Upper lobe of right lung (tissue), 1 donor: Measurements from ENCODE around the gene ESM1. TPM values are rescaled to one million over a fixed set of nuclear protein-coding genes. Genes with fewer than 3 reads are reported as not detected.

Experiments
- ATAC-seq: fragments of 200-7000 bp; cut with Tn5 transposase; one replicate; pipeline ENCODE4 v1.9.1; 2020; ENCODE audit warnings: mild to moderate bottlenecking, moderate library complexity
- DNase-seq: peaks from one replicate; pipeline ENCODE4 v3.0.0-alpha.2; 2020
- H3K27ac ChIP-seq: fragments of 200-600 bp; one replicate; pipeline ENCODE4 v1.8.0; 2022
- H3K27me3 ChIP-seq: fragments of 200-600 bp; one replicate; pipeline ENCODE4 v1.8.0; 2022; ENCODE audit warnings: mild to moderate bottlenecking
- H3K36me3 ChIP-seq: fragments of 200-600 bp; one replicate; pipeline ENCODE4 v1.8.0; 2022
- H3K4me1 ChIP-seq: fragments of 200-600 bp; one replicate; pipeline ENCODE4 v1.8.0; 2022
- H3K4me3 ChIP-seq: fragments of 200-600 bp; one replicate; pipeline ENCODE4 v1.8.0; 2022; ENCODE audit warnings: mild to moderate bottlenecking
- H3K9me3 ChIP-seq: fragments of 200-600 bp; one replicate; pipeline ENCODE4 v1.8.0; 2022
- CTCF ChIP-seq: fragments of 200-600 bp; IDR thresholded peaks from one replicate; pipeline ENCODE4 v1.8.0; 2022; ENCODE audit warnings: antibody characterized with exemption
- intact Hi-C: fragments of 100-400 bp; cut with DNase I; formaldehyde crosslinking; loops from one replicate; pipeline ENCODE4 v1.11.0; 2022
- total RNA-seq: library from RNA; stranded (reverse); fragmentation: NEBNext Ultra II Directional; extraction: Animal tissue kit (Norgen Biotek cat#: 25700); gene quantifications from one replicate; pipeline ENCODE4 v1.2.1, GENCODE V29; 2021
- donor health status: DM: no; HTN: yes; CAD: no; lungs with severe emphysema.

ESM1 gene
- total RNA-seq, 1 donor from 2014 or later, result 2.7 TPM

GRCh38 chr5:54993318-54993717, 7.9 kb upstream of the ESM1 start:
- TF ChIP-seq CTCF, result no peak
- ATAC-seq, result peak; percentile 47
- intact Hi-C loops, result no loop called here

GRCh38 chr5:54991416-54991815, 6.0 kb upstream of the ESM1 start:
- Histone ChIP-seq H3K27ac (no peak overlapping the region), H3K4me3 (no peak overlapping the region), H3K9me3 (no peaks in the 10 kb centered on the region), H3K27me3 (no peaks in the 10 kb centered on the region), H3K4me1 (no peaks in the 10 kb centered on the region), H3K36me3 (no peaks in the 10 kb centered on the region)
- DNase-seq (no peak), ATAC-seq (no peak)
- intact Hi-C loops, result no loop called here
- TF ChIP-seq CTCF, result no peak

More at GRCh38 chr5:54993318-54993717, 7.9 kb upstream of the ESM1 start:
- no peaks in the 10 kb centered on the region for H3K4me1 ChIP-seq
- no peaks in the 10 kb centered on the region for H3K27me3 ChIP-seq
- no peaks in the 10 kb centered on the region for H3K9me3 ChIP-seq
- H3K36me3 ChIP-seq, result no peaks in the 10 kb centered on the region
- DNase-seq, result no peak
- H3K27ac ChIP-seq, result no peak overlapping the region
- H3K4me3 ChIP-seq, result no peak overlapping the region

- no peak overlapping the region for H3K4me3 ChIP-seq
- DNase-seq, result no peak
- no peaks in the 10 kb centered on the region for H3K4me1 ChIP-seq
- ATAC-seq, result no peak
- no peaks in the 10 kb centered on the region for H3K27me3 ChIP-seq
- H3K27ac ChIP-seq, result no peak overlapping the region
- no peaks in the 10 kb centered on the region for H3K9me3 ChIP-seq
- no peak for TF ChIP-seq CTCF
- H3K36me3 ChIP-seq, result no peaks in the 10 kb centered on the region
- intact Hi-C loops, result no loop called here
These were observed 5.5 kb upstream of the ESM1 start for GRCh38 chr5:54990841-54991258.

DNA sequence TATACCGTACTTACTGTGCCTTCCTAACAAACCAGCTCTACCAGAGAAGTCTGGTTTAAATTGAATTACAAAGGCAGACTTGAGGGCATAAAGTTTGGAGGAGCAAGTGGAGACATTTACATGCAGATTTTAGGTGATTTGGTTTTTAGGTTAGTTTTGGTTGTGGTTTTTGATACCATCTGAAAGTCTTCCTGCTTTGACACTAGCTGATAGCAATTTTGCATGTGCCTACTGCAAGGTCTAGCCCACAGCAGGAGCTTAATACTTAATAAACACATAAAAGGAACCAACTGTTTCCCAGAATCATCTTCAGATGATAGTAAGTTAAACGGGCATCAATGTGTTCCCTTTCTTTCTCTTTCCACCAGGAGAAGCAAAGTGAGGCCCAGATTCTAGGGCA, 3.4 kb upstream of the ESM1 start:
- Histone ChIP-seq H3K4me3 (no peak overlapping the region), H3K36me3 (no peaks in the 10 kb centered on the region), H3K4me1 (peaks cover 7% of the 10 kb centered on the region), H3K27me3 (peaks cover 14% of the 10 kb centered on the region), H3K27ac (no peak overlapping the region), H3K9me3 (no peaks in the 10 kb centered on the region)
- no peak for TF ChIP-seq CTCF
- no peak for DNase-seq
- ATAC-seq, result no peak
- intact Hi-C loops, result no loop called here

DNA sequence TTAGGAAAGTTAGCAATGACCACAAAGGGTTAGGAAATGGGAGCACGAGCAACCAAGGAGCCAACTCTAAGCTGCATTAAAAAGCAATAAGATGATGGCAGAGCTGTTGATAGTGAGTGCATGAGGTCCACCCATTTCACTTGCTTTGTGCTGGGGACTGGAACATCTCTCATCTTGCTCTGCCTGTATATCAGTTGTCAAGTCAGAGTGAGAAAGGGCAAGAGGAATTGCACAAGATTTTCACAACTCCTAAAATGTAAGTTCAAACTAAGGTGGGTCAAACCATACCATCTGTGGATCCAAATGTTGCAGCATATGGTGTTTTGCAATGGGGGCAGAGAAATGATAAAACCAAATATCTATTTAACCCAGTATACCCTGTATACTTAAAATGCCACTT, 2.8 kb upstream of the ESM1 start:
- peaks cover 19% of the 10 kb centered on the region for H3K27me3 ChIP-seq
- H3K27ac ChIP-seq, result no peak overlapping the region
- no peaks in the 10 kb centered on the region for H3K36me3 ChIP-seq
- peaks cover 7% of the 10 kb centered on the region for H3K4me1 ChIP-seq
- intact Hi-C loops, result no loop called here
- TF ChIP-seq CTCF, result no peak
- no peaks in the 10 kb centered on the region for H3K9me3 ChIP-seq
- no peak for ATAC-seq
- DNase-seq, result no peak
- H3K4me3 ChIP-seq, result no peak overlapping the region

GRCh38 chr5:54986269-54986654, 869 bp upstream of the ESM1 start:
- DNase-seq (no peak), ATAC-seq (no peak)
- Histone ChIP-seq H3K36me3 (no peaks in the 10 kb centered on the region), H3K9me3 (no peaks in the 10 kb centered on the region), H3K27ac (no peak overlapping the region), H3K27me3 (peaks cover 26% of the 10 kb centered on the region), H3K4me1 (peaks cover 7% of the 10 kb centered on the region), H3K4me3 (no peak overlapping the region)
- no peak for TF ChIP-seq CTCF
- intact Hi-C loops, result no loop called here
